ENCODE results near the gene ANKRD63. TPM values are rescaled to one million over a fixed set of nuclear protein-coding genes. Genes with fewer than 3 reads are reported as not detected.

ANKRD63 gene
- total RNA-seq, 1 donor: not detected

GRCh38 chr15:40251486-40252140, 31.3 kb downstream of the ANKRD63 start:
- no peak for TF ChIP-seq CTCF (IDR thresholded peaks at IDR 0.05; ENCODE audit: insufficient read depth, low read length)
- DNase-seq (ENCODE audit: low read depth): no peak
- H3K4me3 ChIP-seq (ENCODE audit: low read depth, low read length): no peak overlapping the region

GRCh38 chr15:40250771-40251483, 31.9 kb downstream of the ANKRD63 start:
- no peak overlapping the region for H3K4me3 ChIP-seq (ENCODE audit: low read depth, low read length)
- DNase-seq (ENCODE audit: low read depth): no peak
- TF ChIP-seq CTCF (IDR thresholded peaks at IDR 0.05; ENCODE audit: insufficient read depth, low read length): no peak

GRCh38 chr15:40250304-40250656, 32.6 kb downstream of the ANKRD63 start:
- DNase-seq (ENCODE audit: low read depth): no peak
- H3K4me3 ChIP-seq (ENCODE audit: low read depth, low read length): no peak overlapping the region
- no peak for TF ChIP-seq CTCF (IDR thresholded peaks at IDR 0.05; ENCODE audit: insufficient read depth, low read length)

- peak; percentile 41 for DNase-seq (ENCODE audit: low read depth)
- no peak overlapping the region for H3K4me3 ChIP-seq (ENCODE audit: low read depth, low read length)
- TF ChIP-seq CTCF (IDR thresholded peaks at IDR 0.05; ENCODE audit: insufficient read depth, low read length): no peak
Observed at GRCh38 chr15:40249477-40250303, 33.2 kb downstream of the ANKRD63 start.

GRCh38 chr15:40248006-40248783, 34.7 kb downstream of the ANKRD63 start:
- no peak for TF ChIP-seq CTCF (IDR thresholded peaks at IDR 0.05; ENCODE audit: insufficient read depth, low read length)
- H3K4me3 ChIP-seq (ENCODE audit: low read depth, low read length): no peak overlapping the region
- no peak for DNase-seq (ENCODE audit: low read depth)

- no peak for DNase-seq (ENCODE audit: low read depth)
- H3K4me3 ChIP-seq (ENCODE audit: low read depth, low read length): no peak overlapping the region
- TF ChIP-seq CTCF (IDR thresholded peaks at IDR 0.05; ENCODE audit: insufficient read depth, low read length): no peak
Observed at GRCh38 chr15:40247406-40247971, 35.4 kb downstream of the ANKRD63 start.

Data from fibroblast of the aortic adventitia (primary cell).